ENCODE measurements around the gene TRPV4.

TRPV4 gene

DNA sequence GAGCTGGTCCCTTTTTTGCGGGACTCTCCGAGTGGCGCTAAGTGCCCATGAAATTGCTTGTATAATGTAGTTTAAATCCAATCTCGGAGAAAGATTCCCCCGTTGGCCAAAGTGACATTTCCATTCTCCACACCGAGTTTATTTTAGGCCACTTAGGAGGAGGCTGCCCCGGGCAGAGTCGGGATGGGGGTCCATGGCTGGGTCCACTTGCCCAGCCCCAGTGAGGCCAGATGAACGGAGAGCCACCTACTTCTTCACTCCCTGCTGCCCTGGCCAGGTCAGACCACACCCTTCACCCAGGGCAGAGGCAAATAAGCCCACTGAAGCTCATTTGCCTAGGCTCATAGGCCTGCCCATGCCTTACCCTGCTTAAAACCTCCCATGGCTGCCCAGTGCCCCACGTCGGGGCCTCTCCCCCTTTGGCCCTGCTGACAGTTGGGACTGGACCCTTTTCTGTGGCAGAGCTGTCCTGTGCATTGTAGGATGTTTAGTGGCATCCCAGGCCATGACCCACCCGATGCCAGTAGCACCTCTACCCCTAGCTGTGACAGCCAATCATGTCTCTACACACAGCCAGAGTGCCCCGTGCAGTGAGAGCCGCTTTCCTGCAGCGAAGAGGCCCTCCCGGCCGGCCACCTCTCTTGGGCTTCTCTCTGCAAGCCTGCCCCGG, 68.3 kb downstream of the TRPV4 start:
- Histone ChIP-seq H3K4me3 (replicated peaks; ENCODE audit: low read depth, low read length) (no peak overlapping the region), H3K36me3 (ENCODE audit: control insufficient read depth, insufficient read depth, low read length) (no peaks in the 10 kb centered on the region), H3K27me3 (replicated peaks; ENCODE audit: control insufficient read depth, insufficient read depth, low read length) (no peaks in the 10 kb centered on the region)
- DNase-seq (ENCODE audit: extremely low read depth, insufficient read length): no peak
- no peak for TF ChIP-seq CTCF (IDR thresholded peaks at IDR 0.05; ENCODE audit: insufficient read depth, low read length, poor library complexity, severe bottlenecking)

DNA sequence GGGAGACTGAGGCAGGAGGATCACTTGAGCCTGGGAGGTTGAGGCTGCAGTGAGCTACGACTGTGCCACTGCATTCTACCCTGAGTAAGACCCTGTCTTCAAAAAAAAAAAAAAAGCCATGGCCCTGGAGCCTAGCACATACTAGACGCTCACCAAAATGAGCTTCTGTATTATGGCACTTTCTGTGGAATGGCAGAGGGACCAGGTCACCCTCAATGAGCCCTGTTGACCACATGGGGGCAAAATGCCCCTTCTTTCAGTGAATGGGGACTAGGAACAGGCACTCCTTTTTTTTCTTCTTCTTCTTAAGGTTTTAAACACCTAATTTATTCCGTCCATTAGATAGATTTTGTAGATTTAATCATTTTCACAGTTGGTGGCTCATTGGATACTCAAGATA, 69.1 kb downstream of the TRPV4 start:
- DNase-seq (ENCODE audit: extremely low read depth, insufficient read length): no peak
- TF ChIP-seq CTCF (IDR thresholded peaks at IDR 0.05; ENCODE audit: insufficient read depth, low read length, poor library complexity, severe bottlenecking): no peak
- Histone ChIP-seq H3K4me3 (replicated peaks; ENCODE audit: low read depth, low read length) (no peak overlapping the region), H3K36me3 (ENCODE audit: control insufficient read depth, insufficient read depth, low read length) (no peaks in the 10 kb centered on the region), H3K27me3 (replicated peaks; ENCODE audit: control insufficient read depth, insufficient read depth, low read length) (no peaks in the 10 kb centered on the region)

- Histone ChIP-seq H3K36me3 (ENCODE audit: control insufficient read depth, insufficient read depth, low read length) (no peaks in the 10 kb centered on the region), H3K4me3 (replicated peaks; ENCODE audit: low read depth, low read length) (no peak overlapping the region), H3K27me3 (replicated peaks; ENCODE audit: control insufficient read depth, insufficient read depth, low read length) (no peaks in the 10 kb centered on the region)
- TF ChIP-seq CTCF (IDR thresholded peaks at IDR 0.05; ENCODE audit: insufficient read depth, low read length, poor library complexity, severe bottlenecking): no peak
- DNase-seq (ENCODE audit: extremely low read depth, insufficient read length): no peak
Measured at GRCh38 chr12:109763201-109763841, 69.9 kb downstream of the TRPV4 start.

DNA sequence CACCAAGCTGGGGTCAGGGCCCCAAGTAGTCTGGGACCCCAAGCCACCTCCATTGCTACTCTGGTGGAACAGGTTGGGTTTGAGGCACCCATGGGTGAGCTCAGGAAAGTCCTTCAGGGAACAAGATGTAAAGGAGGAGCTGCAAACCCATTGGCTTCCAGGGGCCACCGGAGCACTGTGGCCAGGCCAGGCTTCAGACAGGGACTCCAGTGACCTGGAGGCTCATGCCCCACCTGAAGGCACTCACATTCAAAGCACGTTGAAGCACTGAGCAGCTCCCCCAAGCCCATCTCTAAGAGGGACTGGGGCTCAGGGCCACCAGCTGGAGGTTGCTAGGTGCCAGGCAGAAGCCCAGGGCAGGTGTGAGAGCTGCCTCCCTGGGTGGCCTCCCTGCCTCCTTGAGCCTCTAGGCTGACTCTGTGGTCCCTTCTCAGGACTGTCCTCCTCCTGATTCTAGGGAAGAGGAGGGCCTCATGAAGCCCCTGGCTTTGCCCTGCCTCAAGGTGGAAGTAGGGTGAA, 70.5 kb downstream of the TRPV4 start:
- TF ChIP-seq CTCF (IDR thresholded peaks at IDR 0.05; ENCODE audit: insufficient read depth, low read length, poor library complexity, severe bottlenecking): no peak
- no peak for DNase-seq (ENCODE audit: extremely low read depth, insufficient read length)

GRCh38 chr12:109762071-109762672, 71.0 kb downstream of the TRPV4 start:
- no peaks in the 10 kb centered on the region for H3K27me3 ChIP-seq (replicated peaks; ENCODE audit: control insufficient read depth, insufficient read depth, low read length)
- no peak for TF ChIP-seq CTCF (IDR thresholded peaks at IDR 0.05; ENCODE audit: insufficient read depth, low read length, poor library complexity, severe bottlenecking)
- DNase-seq (ENCODE audit: extremely low read depth, insufficient read length): no peak
- H3K4me3 ChIP-seq (replicated peaks; ENCODE audit: low read depth, low read length): no peak overlapping the region
- no peaks in the 10 kb centered on the region for H3K36me3 ChIP-seq (ENCODE audit: control insufficient read depth, insufficient read depth, low read length)

More for the DNA sequence above, 70.5 kb downstream of the TRPV4 start:
- Histone ChIP-seq H3K4me3 (replicated peaks; ENCODE audit: low read depth, low read length) (no peak overlapping the region), H3K27me3 (replicated peaks; ENCODE audit: control insufficient read depth, insufficient read depth, low read length) (no peaks in the 10 kb centered on the region), H3K36me3 (ENCODE audit: control insufficient read depth, insufficient read depth, low read length) (no peaks in the 10 kb centered on the region)

Measured in GM06990 (cell line).